Measurements from ENCODE around the gene NTF4.
"Not testable (repeated sequence)": the region's sequence is repeated elsewhere in the genome, so short reads cannot be mapped to it uniquely, and the experiment has no call there.

The NTF4 gene

GRCh38 chr19:49042177-49042576 lies 22.4 kb downstream of the NTF4 start:
- Histone ChIP-seq H3K4me1 (ENCODE audit: low read depth, poor library complexity, severe bottlenecking) (no peaks in the 10 kb centered on the region), H2AFZ (ENCODE audit: low read depth) (no peak overlapping the region), H3K4me3 (IDR thresholded peaks at IDR 0.05; ENCODE audit: insufficient read depth, low read depth, low read length) (no peak overlapping the region), H3K27ac (no peak overlapping the region), H3K27me3 (ENCODE audit: insufficient read depth, low read depth) (peaks cover 55% of the 10 kb centered on the region), H4K20me1 (ENCODE audit: insufficient read depth) (no peaks in the 10 kb centered on the region), H3K4me2 (no peak overlapping the region), H3K36me3 (ENCODE audit: insufficient read depth) (no peaks in the 10 kb centered on the region), H3K79me2 (ENCODE audit: insufficient read depth, low read depth) (no peaks in the 10 kb centered on the region), H3K9ac (no peak overlapping the region)
- TF ChIP-seq, protein P1, sequence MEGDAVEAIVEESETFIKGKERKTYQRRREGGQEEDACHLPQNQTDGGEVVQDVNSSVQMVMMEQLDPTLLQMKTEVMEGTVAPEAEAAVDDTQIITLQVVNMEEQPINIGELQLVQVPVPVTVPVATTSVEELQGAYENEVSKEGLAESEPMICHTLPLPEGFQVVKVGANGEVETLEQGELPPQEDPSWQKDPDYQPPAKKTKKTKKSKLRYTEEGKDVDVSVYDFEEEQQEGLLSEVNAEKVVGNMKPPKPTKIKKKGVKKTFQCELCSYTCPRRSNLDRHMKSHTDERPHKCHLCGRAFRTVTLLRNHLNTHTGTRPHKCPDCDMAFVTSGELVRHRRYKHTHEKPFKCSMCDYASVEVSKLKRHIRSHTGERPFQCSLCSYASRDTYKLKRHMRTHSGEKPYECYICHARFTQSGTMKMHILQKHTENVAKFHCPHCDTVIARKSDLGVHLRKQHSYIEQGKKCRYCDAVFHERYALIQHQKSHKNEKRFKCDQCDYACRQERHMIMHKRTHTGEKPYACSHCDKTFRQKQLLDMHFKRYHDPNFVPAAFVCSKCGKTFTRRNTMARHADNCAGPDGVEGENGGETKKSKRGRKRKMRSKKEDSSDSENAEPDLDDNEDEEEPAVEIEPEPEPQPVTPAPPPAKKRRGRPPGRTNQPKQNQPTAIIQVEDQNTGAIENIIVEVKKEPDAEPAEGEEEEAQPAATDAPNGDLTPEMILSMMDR (conservative IDR thresholded peaks at IDR 0.05; ENCODE audit: low read depth, low read length): no peak

GRCh38 chr19:49039736-49040135 lies 24.9 kb downstream of the NTF4 start:
- H3K79me2 ChIP-seq (ENCODE audit: insufficient read depth, low read depth); H4K20me1 ChIP-seq (ENCODE audit: insufficient read depth); H2AFZ ChIP-seq (ENCODE audit: low read depth); H3K36me3 ChIP-seq (ENCODE audit: insufficient read depth); H3K27ac ChIP-seq; H3K9ac ChIP-seq; H3K4me1 ChIP-seq (ENCODE audit: low read depth, poor library complexity, severe bottlenecking); H3K4me2 ChIP-seq; H3K4me3 ChIP-seq (IDR thresholded peaks at IDR 0.05; ENCODE audit: insufficient read depth, low read depth, low read length): not testable (repeated sequence)
- peaks cover 56% of the 10 kb centered on the region for H3K27me3 ChIP-seq (ENCODE audit: insufficient read depth, low read depth)

DNA sequence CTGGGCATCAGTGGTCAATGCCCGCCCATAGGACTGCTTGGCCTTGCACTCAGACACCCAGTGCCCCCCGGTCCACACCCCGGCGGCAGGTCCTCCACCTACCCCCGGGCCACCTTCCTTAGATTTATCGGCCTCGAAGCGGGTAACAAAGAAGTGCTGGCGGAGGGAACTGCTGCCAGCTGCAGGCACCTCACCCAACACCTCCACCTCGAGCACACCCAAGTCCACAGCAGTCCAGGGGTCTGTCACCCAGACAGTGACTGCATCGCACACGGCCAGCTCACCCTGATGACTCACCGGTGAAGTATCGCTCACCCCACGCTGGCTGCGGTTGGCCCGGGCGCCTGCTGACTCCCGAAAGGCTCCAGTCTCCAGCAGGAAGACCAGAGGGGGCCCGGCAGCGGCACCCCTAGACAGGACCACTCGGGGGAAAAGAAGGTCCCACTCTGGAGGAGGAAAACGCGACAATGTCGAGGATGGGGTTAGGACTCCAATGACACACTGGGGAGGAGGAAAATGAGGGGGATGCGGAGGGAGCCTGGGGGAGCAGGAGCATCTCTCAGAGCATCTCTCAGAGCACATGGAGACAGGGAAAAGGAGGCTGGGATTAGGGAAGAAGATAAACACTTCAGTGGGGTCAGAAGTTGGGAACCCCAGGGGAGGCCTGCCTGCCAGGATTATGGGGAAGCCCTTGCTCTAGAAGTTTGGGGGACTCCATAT lies 25.9 kb downstream of the NTF4 start:
- H3K4me1 ChIP-seq (ENCODE audit: low read depth, poor library complexity, severe bottlenecking); H3K4me3 ChIP-seq (IDR thresholded peaks at IDR 0.05; ENCODE audit: insufficient read depth, low read depth, low read length); H3K36me3 ChIP-seq (ENCODE audit: insufficient read depth); H2AFZ ChIP-seq (ENCODE audit: low read depth); H4K20me1 ChIP-seq (ENCODE audit: insufficient read depth); H3K79me2 ChIP-seq (ENCODE audit: insufficient read depth, low read depth); H3K27ac ChIP-seq; H3K9ac ChIP-seq; H3K4me2 ChIP-seq: not testable (repeated sequence)
- peaks cover 59% of the 10 kb centered on the region for H3K27me3 ChIP-seq (ENCODE audit: insufficient read depth, low read depth)

GRCh38 chr19:49038111-49038510 lies 26.5 kb downstream of the NTF4 start:
- H3K27me3 ChIP-seq (ENCODE audit: insufficient read depth, low read depth): peaks cover 55% of the 10 kb centered on the region
- H3K4me3 ChIP-seq (IDR thresholded peaks at IDR 0.05; ENCODE audit: insufficient read depth, low read depth, low read length); H3K79me2 ChIP-seq (ENCODE audit: insufficient read depth, low read depth); H2AFZ ChIP-seq (ENCODE audit: low read depth); H3K4me1 ChIP-seq (ENCODE audit: low read depth, poor library complexity, severe bottlenecking); H3K36me3 ChIP-seq (ENCODE audit: insufficient read depth); H4K20me1 ChIP-seq (ENCODE audit: insufficient read depth); H3K27ac ChIP-seq; H3K4me2 ChIP-seq; H3K9ac ChIP-seq: not testable (repeated sequence)

DNA sequence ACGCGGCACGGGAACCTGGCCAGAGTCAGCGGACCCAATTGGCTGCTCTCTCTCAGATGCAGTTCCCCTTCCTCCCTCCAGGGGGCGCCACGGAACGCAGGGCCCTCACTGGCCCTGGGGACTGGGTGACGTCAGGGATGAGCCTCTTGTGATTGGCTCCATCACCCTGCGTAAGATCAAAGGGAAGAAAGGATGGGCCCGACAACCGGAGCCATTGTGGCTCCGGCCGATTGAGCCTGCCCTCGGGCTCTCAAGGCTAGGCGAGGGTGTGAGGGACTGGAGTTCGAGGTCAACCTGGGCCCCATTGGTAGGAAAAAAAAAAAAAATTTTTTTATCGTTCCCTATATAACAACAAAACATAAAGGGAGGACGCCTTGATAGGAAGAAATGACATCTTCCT lies 27.8 kb downstream of the NTF4 start, which contains the start of gene CGB1:
TSS of gene CGB1 (minus strand) at position 81 of the 400 bp plus-strand sequence. CDS start 184 bp downstream, outside the sequence.
- H2AFZ ChIP-seq (ENCODE audit: low read depth); H3K4me2 ChIP-seq; H3K9ac ChIP-seq; H3K79me2 ChIP-seq (ENCODE audit: insufficient read depth, low read depth); H4K20me1 ChIP-seq (ENCODE audit: insufficient read depth); H3K27ac ChIP-seq; H3K36me3 ChIP-seq (ENCODE audit: insufficient read depth); H3K4me3 ChIP-seq (IDR thresholded peaks at IDR 0.05; ENCODE audit: insufficient read depth, low read depth, low read length); H3K4me1 ChIP-seq (ENCODE audit: low read depth, poor library complexity, severe bottlenecking): not testable (repeated sequence)
- TF ChIP-seq, protein P1 (conservative IDR thresholded peaks at IDR 0.05; ENCODE audit: low read depth, low read length): peak; percentile 65
- H3K27me3 ChIP-seq (ENCODE audit: insufficient read depth, low read depth): peaks cover 46% of the 10 kb centered on the region

GRCh38 chr19:49031642-49032301 lies 32.8 kb downstream of the NTF4 start, which contains the start of gene CGB2:
Gene CGB2, plus strand, starts transcription at chr19:49031890. Its CDS starts 206 bp downstream, at chr19:49032096.
- H4K20me1 ChIP-seq (ENCODE audit: insufficient read depth); H3K27ac ChIP-seq; H3K36me3 ChIP-seq (ENCODE audit: insufficient read depth); H2AFZ ChIP-seq (ENCODE audit: low read depth); H3K4me3 ChIP-seq (IDR thresholded peaks at IDR 0.05; ENCODE audit: insufficient read depth, low read depth, low read length); H3K79me2 ChIP-seq (ENCODE audit: insufficient read depth, low read depth); H3K9ac ChIP-seq; H3K4me1 ChIP-seq (ENCODE audit: low read depth, poor library complexity, severe bottlenecking); H3K4me2 ChIP-seq: not testable (repeated sequence)
- peaks cover 17% of the 10 kb centered on the region for H3K27me3 ChIP-seq (ENCODE audit: insufficient read depth, low read depth)
- TF ChIP-seq, protein P1 (conservative IDR thresholded peaks at IDR 0.05; ENCODE audit: low read depth, low read length): peak; percentile 60

DNA sequence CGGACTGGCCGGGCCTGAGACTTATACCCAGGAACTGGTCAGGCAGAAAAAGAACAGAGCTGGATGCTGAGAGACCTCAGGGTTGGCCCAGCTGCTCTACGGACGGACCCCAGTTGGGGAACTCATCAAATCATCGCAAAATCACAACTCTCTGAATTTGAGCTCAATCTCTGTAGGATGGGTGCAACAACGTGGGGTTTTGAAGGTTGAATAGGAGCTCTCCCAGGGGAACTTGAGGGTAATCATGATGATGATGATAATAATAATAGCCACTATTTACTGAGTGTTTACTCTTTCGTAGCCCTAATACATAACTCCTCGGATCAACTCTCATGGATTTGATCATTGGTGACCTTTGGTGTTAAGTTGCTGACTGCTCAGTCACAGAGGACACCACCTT lies 34.3 kb downstream of the NTF4 start:
- not testable (repeated sequence) for H3K4me2 ChIP-seq; H3K4me1 ChIP-seq (ENCODE audit: low read depth, poor library complexity, severe bottlenecking); H3K36me3 ChIP-seq (ENCODE audit: insufficient read depth)

More for the DNA sequence above, 34.3 kb downstream of the NTF4 start:
- H3K4me3 ChIP-seq (IDR thresholded peaks at IDR 0.05; ENCODE audit: insufficient read depth, low read depth, low read length); H2AFZ ChIP-seq (ENCODE audit: low read depth); H3K27ac ChIP-seq; H3K79me2 ChIP-seq (ENCODE audit: insufficient read depth, low read depth); H4K20me1 ChIP-seq (ENCODE audit: insufficient read depth); H3K9ac ChIP-seq: not testable (repeated sequence)
- peaks cover 15% of the 10 kb centered on the region for H3K27me3 ChIP-seq (ENCODE audit: insufficient read depth, low read depth)
